ENCODE results near the gene ZFHX2.

Gene ZFHX2

DNA sequence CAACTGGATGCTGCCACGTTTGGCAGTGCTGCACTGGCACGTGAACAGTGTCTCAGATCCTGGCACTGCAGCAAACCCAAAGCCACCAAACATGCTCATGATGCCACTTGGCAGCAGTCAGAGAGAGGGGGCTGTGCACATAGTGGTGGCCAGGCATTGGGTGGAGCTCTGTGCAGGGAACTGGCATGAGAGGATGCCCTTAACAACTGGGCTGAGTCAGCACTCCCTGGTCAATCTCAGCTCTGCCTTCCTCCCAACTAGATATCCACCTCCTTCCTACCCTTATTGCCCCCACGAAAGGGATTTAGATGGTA, 37.0 kb downstream of the ZFHX2 start:
- DNase-seq = no peak

DNA sequence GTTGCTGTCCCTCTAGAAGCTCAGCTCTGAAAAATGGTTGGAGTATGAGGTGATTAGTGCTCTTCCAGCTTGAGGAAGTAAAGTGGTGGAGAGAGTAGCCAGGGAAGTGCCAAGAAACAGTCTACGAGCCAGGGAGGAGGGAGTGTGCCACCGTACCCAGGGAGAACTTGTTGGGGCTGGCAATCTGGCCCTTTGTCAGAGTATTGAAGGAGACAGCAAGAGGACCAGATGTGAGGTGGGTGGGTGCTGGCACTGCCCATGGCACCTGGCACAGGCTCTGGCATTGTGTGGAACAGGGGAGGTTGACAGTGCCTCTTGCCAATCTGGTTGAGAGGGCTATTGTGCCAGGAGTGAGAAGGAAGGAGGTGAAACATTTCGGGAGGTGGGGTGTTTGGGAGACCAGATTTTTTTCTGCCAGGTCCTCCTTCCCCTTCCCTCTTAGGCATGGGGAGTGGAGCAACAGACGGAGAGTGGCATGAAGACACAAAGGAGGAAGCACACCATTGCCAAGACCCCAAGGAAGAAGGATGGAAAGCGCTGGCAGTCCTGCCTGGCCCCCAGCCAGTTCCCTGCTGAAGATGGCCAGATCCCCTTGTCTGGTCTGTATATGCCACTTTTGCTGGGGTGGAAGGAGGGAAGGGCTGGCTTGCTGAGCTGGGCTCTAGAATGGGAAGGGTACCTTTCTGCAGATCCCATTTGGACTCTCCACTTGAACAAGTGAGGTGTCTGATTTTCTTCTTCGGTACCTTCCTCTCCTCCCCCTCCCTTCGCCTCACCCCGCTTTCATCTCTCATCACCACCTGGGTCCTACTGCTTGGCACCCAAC, 37.5 kb downstream of the ZFHX2 start:
- no peak for DNase-seq

DNA sequence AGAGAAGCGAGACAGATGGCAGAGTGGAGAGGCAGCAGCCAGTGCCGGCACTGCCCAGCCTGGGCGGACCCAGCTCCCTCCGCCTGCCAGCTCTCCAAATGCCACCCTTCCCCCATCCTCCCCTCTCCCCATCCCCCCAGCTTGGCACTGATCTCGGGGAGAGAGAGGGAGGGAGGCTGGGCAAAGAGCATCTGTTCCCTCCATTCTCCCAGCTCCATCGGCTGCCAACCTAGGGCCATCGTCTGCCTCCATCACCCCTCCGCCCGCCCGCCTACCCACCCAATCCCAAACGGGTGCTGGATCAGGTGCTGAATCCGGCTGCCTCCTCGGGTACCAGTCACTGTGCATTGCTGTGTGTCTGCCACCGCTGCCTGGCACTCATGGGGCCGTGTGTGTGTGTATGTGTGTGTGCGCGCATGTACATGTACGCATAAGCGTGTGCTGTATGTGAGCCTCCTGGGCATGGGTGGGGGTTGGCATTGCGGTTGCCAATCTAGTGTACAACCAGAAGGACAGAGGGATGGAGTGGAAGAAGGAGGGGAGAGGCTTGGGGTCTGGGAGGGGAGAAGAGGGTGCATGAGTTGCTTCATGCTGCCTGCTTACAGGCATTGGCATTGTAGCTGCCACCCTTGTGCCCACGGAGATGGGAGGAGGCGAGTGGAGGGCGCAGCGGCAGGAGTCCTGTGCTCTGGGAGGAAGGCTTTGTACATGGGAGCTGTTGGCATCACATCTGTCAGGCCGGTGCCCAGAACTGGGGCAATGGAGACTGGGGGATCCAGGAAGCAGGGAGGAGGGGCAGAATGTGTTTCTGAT, 38.4 kb downstream of the ZFHX2 start:
- DNase-seq = no peak

DNA sequence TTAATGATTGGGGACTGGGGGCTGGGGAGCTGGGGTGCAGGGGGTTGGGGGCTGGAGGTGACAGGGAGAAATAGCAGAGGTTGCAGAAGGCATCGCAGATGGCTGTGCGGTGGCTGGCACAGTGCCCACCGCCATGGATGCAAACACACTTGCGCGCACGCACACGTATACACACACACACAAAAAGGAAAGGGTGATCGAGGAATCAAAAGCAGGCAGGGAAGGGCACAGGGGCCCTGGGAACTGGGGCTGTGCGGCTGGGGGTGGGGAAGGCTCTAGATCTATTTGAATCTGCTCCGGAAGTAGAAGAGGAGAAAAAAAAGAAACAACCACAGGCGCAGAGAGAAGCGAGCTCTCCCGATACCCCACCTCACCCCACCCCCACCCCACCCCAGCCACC, 39.4 kb downstream of the ZFHX2 start:
- no peak for DNase-seq

DNA sequence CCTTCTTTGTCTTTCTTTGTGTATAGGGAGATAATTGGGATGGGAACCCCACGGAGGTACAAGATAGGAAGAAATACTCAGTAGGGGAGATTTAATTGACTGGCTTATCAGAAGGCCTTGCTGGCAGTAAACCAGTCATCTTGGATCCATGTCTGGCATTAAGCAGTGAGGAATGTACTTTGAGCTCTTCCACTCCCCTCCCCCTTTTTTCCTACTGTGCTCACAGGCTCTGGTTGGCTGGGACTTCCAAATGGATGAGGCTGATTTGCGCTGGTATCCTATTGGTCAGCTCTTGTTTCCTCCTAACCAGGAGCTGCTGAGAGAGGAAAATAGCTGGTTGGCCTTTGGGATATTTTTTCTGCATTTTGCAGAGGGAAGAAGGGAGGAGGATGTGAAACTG, 57.3 kb downstream of the ZFHX2 start:
- no peak for DNase-seq

DNA sequence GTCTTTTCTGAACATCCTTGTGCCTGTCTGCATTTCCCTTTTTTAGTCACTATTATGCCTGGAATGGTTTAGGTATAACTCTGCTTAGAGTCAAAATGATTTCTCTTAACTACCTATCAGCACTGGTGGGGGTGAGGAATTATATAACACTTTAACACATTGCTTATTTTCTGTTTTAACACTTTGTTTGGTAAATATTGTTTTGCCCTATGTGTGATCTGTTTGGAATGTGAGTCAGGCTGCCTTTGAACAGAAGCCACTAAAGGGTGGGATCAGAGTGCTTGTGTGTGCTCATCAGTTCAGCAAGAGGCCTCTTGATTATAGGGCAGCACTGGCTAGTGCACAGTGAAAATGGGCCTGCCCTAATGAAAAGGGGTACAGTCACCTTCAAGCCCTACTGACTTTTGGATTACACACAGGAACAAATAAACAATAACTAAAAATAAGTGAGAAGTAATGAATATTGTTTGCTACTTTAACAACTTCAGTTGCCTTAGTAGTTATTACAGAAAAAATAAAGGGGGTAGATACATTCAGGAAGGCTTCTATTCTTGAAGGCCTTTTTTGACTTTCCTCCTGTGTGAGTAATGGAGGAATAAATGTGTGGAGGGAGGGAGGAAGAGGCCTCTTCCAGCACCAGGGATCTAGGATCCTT, 58.8 kb downstream of the ZFHX2 start:
- DNase-seq = no peak

DNA sequence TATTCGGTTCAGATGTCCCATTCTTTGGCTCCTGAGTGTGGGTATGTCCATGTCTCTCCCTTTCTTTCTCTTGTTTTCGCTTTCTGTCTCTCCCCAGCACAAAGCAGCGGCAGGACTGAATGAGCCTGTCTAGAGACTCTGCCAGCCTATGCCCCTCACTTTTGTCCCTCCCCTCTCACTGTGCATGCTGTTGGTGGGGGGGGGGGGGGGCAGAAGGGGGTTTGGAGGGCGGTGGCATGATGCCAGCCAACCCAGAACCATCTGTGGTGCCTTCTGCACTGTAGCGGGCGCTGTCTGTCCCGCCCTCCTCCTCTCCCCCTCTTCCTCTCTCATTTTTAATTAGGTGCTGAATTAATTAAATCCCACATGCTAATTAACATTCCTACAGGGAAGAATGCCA, 64.3 kb downstream of the ZFHX2 start:
- no peak for DNase-seq

DNA sequence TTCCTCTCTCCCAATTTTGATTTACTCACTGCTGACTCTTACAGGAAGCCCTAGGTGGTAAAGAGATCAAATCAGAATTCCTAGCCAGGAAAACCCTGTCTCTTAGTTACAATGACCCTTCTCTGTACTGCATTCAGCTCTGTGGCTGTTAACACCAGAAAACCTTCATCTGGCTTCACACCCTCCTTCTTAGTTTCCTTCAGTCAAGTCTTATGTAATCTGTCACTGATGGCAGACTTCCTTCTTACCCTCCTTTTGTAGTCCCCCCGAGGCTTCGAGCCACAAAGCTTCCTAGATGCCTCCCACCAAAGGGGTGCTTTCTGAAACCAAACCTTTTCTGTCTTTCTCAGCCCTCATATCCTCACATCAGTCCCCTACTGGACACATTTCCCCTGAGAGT, 65.5 kb downstream of the ZFHX2 start:
- DNase-seq = no peak

DNA sequence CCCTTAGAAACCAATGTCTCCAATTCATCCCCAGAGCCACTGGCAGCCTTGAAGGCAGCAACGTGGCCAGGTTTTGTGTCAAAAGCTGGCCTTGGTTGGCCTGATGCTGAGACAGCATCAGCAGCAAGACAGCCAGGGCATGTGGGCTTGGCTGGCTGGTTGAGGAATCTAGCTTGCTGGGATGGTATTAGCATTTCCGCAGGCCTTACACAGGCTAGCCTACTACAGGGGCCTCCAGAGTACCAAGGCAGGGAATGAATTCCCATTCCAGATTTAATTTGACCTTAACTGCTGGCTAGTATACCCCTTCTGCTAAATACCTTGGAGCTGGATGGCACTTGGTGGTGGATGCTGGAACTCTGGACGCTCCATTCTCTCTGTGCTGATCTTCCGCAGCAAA, 66.2 kb downstream of the ZFHX2 start:
- DNase-seq = no peak

DNA sequence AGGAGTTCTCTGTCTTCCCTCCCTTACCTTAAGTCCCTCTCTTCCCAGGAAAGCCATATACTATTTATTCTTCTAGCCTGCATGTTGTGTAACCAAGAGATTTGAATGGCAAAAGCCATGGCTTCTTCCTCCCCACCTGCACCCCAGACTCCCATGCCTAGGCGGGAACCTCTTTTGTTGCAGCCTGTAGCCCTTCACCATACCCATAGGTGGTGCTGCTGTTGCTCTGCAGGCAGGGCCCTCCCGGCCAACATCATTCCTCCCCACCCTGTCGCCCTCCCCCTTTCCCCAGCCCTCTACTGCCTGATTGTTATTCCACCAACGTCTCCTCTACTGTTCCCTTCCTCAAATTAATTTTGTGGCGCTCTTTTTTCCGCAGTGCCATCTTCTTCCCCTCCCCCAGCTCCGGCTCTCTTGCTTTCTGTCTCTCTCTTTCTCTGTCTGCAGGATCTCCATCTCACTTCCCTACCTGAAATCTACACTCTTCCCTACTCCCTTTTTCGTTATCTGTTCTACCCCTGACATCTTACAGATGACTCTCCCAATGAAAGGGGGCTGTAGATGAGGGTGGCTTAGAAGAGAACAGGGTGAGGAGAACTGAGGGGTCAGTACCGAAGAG, 68.2 kb downstream of the ZFHX2 start:
- DNase-seq = no peak

DNA sequence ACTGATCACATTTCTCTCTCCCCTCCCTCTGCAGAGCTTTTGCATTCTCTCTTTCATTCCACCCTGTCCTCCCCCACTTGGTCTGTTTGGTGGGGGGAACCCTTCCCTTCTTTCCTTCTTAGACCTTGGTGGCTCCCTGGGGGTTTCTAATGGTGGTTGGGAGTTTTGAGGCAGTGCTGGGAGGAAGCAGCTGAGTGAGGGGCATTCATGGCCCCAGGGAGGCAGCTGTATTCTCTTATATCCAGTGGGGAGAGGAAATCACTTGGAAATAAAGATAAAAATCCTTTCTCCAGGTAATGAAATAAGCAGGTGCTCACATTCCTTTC, 68.8 kb downstream of the ZFHX2 start:
- DNase-seq = no peak

DNA sequence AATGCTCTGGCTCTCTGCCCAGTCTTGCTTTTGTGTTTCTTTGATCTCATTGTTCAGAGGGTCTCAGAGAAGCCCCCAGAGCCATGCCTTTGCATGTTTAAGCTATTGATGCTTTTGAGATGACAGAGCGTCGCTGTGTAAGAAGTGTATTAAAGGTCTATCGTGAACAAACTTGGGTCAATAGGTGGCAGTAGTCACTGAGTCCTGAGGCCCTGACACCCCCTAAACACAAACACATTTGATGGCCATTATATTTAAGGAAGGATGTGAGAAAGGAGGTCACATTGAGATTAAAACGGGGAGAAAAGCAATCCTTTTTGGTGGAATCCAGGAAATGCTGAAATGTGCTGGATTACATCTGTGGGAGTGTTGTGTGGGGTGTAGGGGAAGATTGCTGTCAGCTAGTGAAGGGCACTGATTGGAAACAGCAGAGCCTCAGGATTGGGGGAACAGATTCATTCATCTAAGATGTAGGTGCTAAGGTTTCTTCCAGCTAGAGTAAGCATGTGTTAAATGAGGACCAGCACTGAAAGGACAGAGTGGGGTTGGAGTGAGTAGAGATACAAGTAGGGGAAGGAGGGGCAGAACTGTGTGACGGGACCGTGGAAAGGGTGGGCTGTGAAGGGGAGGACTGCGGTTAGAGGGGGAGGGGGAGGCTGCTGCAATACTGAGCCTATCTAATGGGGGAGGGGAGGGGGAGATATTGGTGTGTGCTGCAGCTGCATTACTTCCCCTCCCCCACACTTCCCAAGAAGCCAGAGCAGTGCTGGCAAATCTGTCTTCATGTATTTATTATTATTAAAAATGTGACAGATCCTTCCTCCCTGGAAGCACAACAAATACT, 69.4 kb downstream of the ZFHX2 start:
- DNase-seq = no peak

DNA sequence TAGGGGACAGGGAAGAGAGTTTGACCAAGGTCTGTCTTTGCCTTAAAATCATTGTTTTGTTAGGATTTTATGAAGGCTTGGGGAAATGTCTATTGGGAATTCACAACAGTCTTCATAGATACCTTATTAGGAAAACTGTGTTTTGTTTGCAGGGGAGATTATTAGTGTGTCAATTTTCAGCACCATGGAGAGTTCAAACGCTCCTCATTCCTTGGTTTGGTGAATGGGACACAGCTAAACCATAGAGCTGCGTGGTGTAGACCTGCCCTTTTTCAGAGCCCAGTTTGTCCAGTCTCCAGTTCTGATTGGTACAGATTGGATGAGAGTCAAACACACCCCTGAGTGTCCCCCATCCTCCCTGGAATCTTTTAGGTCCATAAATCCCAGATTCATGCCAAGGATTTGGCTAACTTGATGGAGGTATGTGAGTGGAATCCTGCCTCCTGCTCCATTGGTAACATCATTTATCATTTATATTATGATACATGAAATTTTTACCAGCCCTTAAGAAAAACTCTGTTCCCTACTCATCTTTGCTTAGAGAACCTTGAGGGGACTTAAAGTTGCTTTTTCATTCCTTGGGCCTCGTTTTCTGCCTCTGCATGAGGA, 70.1 kb downstream of the ZFHX2 start:
- DNase-seq = no peak

DNA sequence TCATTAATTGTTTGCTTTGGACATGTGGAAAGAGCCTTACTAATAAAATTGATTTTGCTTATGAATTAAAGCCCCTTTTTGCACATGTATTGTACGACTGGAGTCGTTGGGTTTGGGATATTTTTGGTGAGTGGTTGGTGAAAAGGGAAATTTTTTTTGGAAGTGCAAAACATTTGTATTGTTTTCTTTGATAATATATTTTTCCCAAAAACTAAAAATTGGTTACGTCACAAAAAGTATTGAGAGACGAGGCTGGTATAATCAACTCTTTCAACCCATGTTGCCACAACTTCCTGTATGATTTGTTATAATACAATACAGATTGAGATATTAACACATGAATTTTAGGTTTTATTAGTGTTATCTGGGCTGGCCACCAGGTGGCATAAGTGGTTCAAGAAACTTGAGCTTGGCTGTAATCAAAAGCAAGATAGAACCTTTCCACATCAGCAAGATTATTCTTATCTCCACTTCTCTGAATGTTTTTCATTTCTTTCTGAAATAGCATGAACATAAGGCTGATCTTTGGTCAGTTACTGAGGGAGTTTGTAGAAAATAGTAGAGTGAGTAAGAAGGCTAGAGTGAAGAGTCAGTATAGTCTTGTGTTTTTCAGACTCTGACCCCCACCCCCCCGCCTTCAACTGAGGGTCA, 73.3 kb downstream of the ZFHX2 start:
- peak; percentile 51 for DNase-seq

DNA sequence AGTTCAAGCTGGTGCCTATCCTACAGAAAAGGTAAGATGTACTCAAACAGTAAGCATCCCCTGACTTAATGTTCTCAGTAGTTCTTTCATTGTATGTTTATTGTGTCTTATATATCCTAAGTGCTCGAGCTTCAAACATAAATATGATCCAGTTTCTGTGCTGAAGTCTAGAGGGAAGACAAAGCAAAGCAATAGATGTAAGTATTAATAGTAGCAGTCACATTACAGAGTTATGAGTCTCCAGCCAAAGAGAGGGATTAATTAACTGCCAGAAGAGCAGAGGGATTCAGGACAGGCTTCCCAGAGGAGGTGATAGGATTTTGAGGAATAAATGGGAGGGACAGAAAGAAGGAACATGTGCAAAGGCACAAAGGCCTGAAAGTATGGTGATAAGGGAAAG, 80.6 kb downstream of the ZFHX2 start:
- DNase-seq = no peak

All from stimulated activated naive CD4-positive, alpha-beta T cell treated with Interleukin-2 at 50 U/mL for 16 hours (primary cell).